Progenitor cell of endocrine pancreas (in vitro differentiated cells): Measurements from ENCODE around the gene SLF2. TPM values are rescaled to one million over a fixed set of nuclear protein-coding genes. Genes with fewer than 3 reads are reported as not detected.
"Not testable (repeated sequence)": the region's sequence is repeated elsewhere in the genome, so short reads cannot be mapped to it uniquely, and the experiment has no call there.

Source experiments
- DNase-seq: peaks from one replicate; pipeline ENCODE4 v3.0.0; 2021; ENCODE audit warnings: low spot score; ENCODE audit not compliant: unreplicated experiment
- H3K27ac Mint-ChIP-seq: 2 replicates; pipeline ENCODE4 v1.8.0; 2021; ENCODE audit warnings: mild to moderate bottlenecking, moderate library complexity, mixed read lengths
- H3K27me3 Mint-ChIP-seq: 2 replicates; pipeline ENCODE4 v1.8.0; 2021; ENCODE audit warnings: mixed read lengths
- H3K36me3 Mint-ChIP-seq: 2 replicates; pipeline ENCODE4 v1.8.0; 2022; ENCODE audit warnings: mixed read lengths; ENCODE audit not compliant: insufficient read depth
- H3K4me1 Mint-ChIP-seq: 2 replicates; pipeline ENCODE4 v1.8.0; 2021; ENCODE audit warnings: low read depth, mixed read lengths
- H3K4me3 Mint-ChIP-seq: 2 replicates; pipeline ENCODE4 v1.8.0; 2021; ENCODE audit warnings: low read depth, mild to moderate bottlenecking, moderate library complexity, mixed read lengths
- H3K9me3 Mint-ChIP-seq: 2 replicates; pipeline ENCODE4 v1.8.0; 2021; ENCODE audit warnings: low read depth, mixed read lengths
- CTCF ChIP-seq: fragments of 200-600 bp; sonication (generic); IDR thresholded peaks from one replicate; pipeline ENCODE4 v1.5.0; 2021; ENCODE audit warnings: antibody characterized with exemption, mild to moderate bottlenecking; ENCODE audit not compliant: unreplicated experiment
- total RNA-seq: library from RNA; stranded (reverse); gene quantifications from 2 replicates; pipeline ENCODE4 v1.2.1, GENCODE V29; 2021

SLF2 gene
- total RNA-seq, 1 donor from 2014 or later: 31.8 TPM

GRCh38 chr10:100882252-100882651 lies 30.5 kb upstream of the SLF2 start:
- Mint-ChIP-seq H3K27me3 (peaks cover 36% of the 10 kb centered on the region), H3K36me3 (no peaks in the 10 kb centered on the region), H3K4me3 (no peak overlapping the region), H3K4me1 (peaks cover 11% of the 10 kb centered on the region), H3K9me3 (no peaks in the 10 kb centered on the region), H3K27ac (no peak overlapping the region)
- TF ChIP-seq CTCF: no peak
- DNase-seq: no peak

GRCh38 chr10:100882671-100883311 lies 30.0 kb upstream of the SLF2 start:
- no peak for DNase-seq
- H3K4me3 Mint-ChIP-seq: peak overlapping the region; percentile 3

GRCh38 chr10:100883312-100883821 lies 29.4 kb upstream of the SLF2 start:
- Mint-ChIP-seq H3K27ac (no peak overlapping the region), H3K27me3 (peaks cover 31% of the 10 kb centered on the region), H3K36me3 (no peaks in the 10 kb centered on the region), H3K4me3 (no peak overlapping the region), H3K9me3 (no peaks in the 10 kb centered on the region), H3K4me1 (peaks cover 11% of the 10 kb centered on the region)
- no peak for DNase-seq
- no peak for TF ChIP-seq CTCF

More at GRCh38 chr10:100882671-100883311, 30.0 kb upstream of the SLF2 start:
- no peaks in the 10 kb centered on the region for H3K9me3 Mint-ChIP-seq
- H3K27ac Mint-ChIP-seq: no peak overlapping the region
- H3K4me1 Mint-ChIP-seq: peaks cover 11% of the 10 kb centered on the region
- TF ChIP-seq CTCF: no peak
- no peaks in the 10 kb centered on the region for H3K36me3 Mint-ChIP-seq
- H3K27me3 Mint-ChIP-seq: peaks cover 36% of the 10 kb centered on the region

GRCh38 chr10:100885611-100886010 lies 27.2 kb upstream of the SLF2 start:
- not testable (repeated sequence) for DNase-seq, H3K9me3 Mint-ChIP-seq, H3K36me3 Mint-ChIP-seq, H3K27ac Mint-ChIP-seq, H3K4me3 Mint-ChIP-seq
- Mint-ChIP-seq H3K4me1 (peaks cover 11% of the 10 kb centered on the region), H3K27me3 (peaks cover 45% of the 10 kb centered on the region)

- TF ChIP-seq CTCF: no peak
- no peak overlapping the region for H3K4me3 Mint-ChIP-seq
Observed at GRCh38 chr10:100886091-100886490, 26.7 kb upstream of the SLF2 start.

GRCh38 chr10:100886521-100886920 lies 26.2 kb upstream of the SLF2 start:
- H3K27me3 Mint-ChIP-seq: peaks cover 49% of the 10 kb centered on the region

More at GRCh38 chr10:100886091-100886490, 26.7 kb upstream of the SLF2 start:
- Mint-ChIP-seq H3K4me1 (peaks cover 9% of the 10 kb centered on the region), H3K27me3 (peaks cover 48% of the 10 kb centered on the region), H3K9me3 (no peaks in the 10 kb centered on the region), H3K27ac (no peak overlapping the region), H3K36me3 (no peaks in the 10 kb centered on the region)
- no peak for DNase-seq

More at GRCh38 chr10:100886521-100886920, 26.2 kb upstream of the SLF2 start:
- no peaks in the 10 kb centered on the region for H3K9me3 Mint-ChIP-seq
- H3K36me3 Mint-ChIP-seq: no peaks in the 10 kb centered on the region
- DNase-seq: no peak
- peaks cover 7% of the 10 kb centered on the region for H3K4me1 Mint-ChIP-seq
- H3K4me3 Mint-ChIP-seq: no peak overlapping the region
- TF ChIP-seq CTCF: no peak
- H3K27ac Mint-ChIP-seq: no peak overlapping the region
